GM18873 (cell line): Measurements from ENCODE around the gene CIITA.
"Not testable (repeated sequence)": the region's sequence is repeated elsewhere in the genome, so short reads cannot be mapped to it uniquely, and the experiment has no call there.

Experiments used
- ATAC-seq: cut with Tn5 transposase; IDR thresholded peaks from one replicate; pipeline ENCODE4 v1.9.1; 2021; ENCODE audit warnings: mild to moderate bottlenecking, moderate library complexity, moderate number of reproducible peaks; ENCODE audit not compliant: unreplicated experiment, low FRiP score

The CIITA gene

GRCh38 chr16:10876799-10877341, at the start of gene CIITA:
Gene CIITA (plus strand): TSS chr16:10877202. CDS start chr16:10877331, 129 bp downstream.
- ATAC-seq: peak; percentile 64

- no peak for ATAC-seq
Measured at GRCh38 chr16:10827691-10828341, 49.2 kb upstream of the CIITA start.

GRCh38 chr16:10828851-10829366, 48.1 kb upstream of the CIITA start:
- no peak for ATAC-seq

GRCh38 chr16:10829390-10830098, 47.5 kb upstream of the CIITA start:
- not testable (repeated sequence) for ATAC-seq

- ATAC-seq: not testable (repeated sequence)
Measured at GRCh38 chr16:10830240-10830639, 46.8 kb upstream of the CIITA start.

GRCh38 chr16:10831894-10832886, 44.8 kb upstream of the CIITA start:
- ATAC-seq: no peak

- no peak for ATAC-seq
Measured at GRCh38 chr16:10833271-10833670, 43.7 kb upstream of the CIITA start.

GRCh38 chr16:10834130-10834529, 42.9 kb upstream of the CIITA start:
- ATAC-seq: no peak

- ATAC-seq: no peak
Measured at GRCh38 chr16:10834766-10835165, 42.2 kb upstream of the CIITA start.

- ATAC-seq: no peak
Measured at GRCh38 chr16:10835281-10835931, 41.6 kb upstream of the CIITA start.

- ATAC-seq: no peak
Measured at GRCh38 chr16:10836174-10836853, 40.7 kb upstream of the CIITA start.

- ATAC-seq: no peak
Measured at GRCh38 chr16:10838621-10839278, 38.3 kb upstream of the CIITA start.

GRCh38 chr16:10839279-10839666, 37.7 kb upstream of the CIITA start:
- ATAC-seq: no peak

- ATAC-seq: no peak
Measured at GRCh38 chr16:10840703-10841102, 36.3 kb upstream of the CIITA start.

GRCh38 chr16:10846213-10846998, 30.6 kb upstream of the CIITA start:
- ATAC-seq: no peak

- ATAC-seq: no peak
Measured at GRCh38 chr16:10847176-10847575, 29.8 kb upstream of the CIITA start.

GRCh38 chr16:10849736-10850477, 27.1 kb upstream of the CIITA start:
- no peak for ATAC-seq
